Activated naive CD4-positive, alpha-beta T cell treated with anti-CD3 and anti-CD28 coated beads, Interleukin-2, amount 50 U/mL, for 16 hours (primary cell): ENCODE measurements around the gene CHST13.

Experiments
- DNase-seq: peaks from one replicate; pipeline ENCODE4 v3.0.0-alpha.2; 2020

CHST13 gene

DNA sequence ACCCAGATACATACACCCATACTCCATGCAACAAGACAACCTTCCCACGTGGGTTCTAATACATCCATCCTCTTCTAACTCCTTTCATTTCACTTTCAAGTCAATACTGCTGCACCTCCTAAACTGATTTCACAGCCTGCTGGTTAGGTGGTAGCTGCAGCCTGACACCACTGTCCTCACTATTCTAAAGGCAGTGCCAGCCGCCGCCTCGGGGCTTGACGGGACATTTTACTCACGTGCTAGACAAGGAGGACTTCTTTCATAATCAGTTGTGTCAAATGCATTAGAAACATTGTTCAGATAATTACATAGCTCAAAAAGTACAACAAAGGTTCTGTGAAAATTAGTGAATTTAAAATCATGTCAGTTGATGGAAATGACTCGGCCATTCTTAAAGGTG lies 12.7 kb upstream of the CHST13 start:
- no peak for DNase-seq

GRCh38 chr3:126512026-126512425 lies 11.9 kb upstream of the CHST13 start:
- no peak for DNase-seq

- no peak for DNase-seq
Observed at GRCh38 chr3:126512916-126513650, 10.9 kb upstream of the CHST13 start.

GRCh38 chr3:126514161-126514560 lies 9.8 kb upstream of the CHST13 start:
- DNase-seq: no peak

GRCh38 chr3:126515066-126515706 lies 8.8 kb upstream of the CHST13 start:
- DNase-seq: no peak

GRCh38 chr3:126516152-126516935 lies 7.6 kb upstream of the CHST13 start:
- no peak for DNase-seq

- DNase-seq: no peak
Observed at GRCh38 chr3:126516936-126517290, 7.0 kb upstream of the CHST13 start.

DNA sequence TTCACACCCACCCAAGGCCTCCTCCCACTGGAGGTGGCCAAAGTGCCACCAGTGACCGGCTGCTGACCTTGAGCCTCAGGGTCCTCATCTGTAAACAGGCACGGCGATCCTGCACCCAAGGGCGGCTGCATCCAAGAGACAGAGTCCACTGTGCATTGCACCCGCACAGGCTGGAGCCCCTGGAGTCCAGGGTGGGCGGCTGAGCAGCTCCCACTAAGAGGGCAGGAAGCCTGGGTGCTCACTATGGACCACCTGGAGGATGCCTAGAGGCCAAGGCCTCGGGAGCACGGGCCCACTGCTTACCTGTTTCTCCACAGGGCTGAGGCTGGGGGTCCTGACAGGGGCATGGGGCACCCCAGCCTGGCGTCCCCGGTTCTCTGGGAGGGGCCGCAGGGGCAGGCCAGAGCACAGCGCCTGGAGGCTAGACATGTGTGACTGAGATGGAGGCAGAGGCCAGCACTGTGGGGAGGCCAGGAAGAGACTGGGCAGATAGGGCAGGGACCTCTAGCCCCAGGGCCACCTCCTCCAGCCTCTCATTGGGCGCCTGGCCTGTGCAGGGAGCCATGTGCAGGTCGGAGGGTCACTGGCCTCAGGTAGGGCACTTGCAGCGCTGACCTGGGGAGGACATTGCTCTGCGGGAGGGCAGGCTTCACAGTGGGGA lies 6.5 kb upstream of the CHST13 start, which contains the start of gene UROC1:
TSS of gene UROC1 (minus strand) at position 483 of the 661 bp plus-strand sequence. CDS start at position 429, 54 bp downstream.
- no peak for DNase-seq

GRCh38 chr3:126517986-126518778 lies 5.8 kb upstream of the CHST13 start:
- no peak for DNase-seq

- DNase-seq: no peak
Observed at GRCh38 chr3:126518779-126519177, 5.2 kb upstream of the CHST13 start.

DNA sequence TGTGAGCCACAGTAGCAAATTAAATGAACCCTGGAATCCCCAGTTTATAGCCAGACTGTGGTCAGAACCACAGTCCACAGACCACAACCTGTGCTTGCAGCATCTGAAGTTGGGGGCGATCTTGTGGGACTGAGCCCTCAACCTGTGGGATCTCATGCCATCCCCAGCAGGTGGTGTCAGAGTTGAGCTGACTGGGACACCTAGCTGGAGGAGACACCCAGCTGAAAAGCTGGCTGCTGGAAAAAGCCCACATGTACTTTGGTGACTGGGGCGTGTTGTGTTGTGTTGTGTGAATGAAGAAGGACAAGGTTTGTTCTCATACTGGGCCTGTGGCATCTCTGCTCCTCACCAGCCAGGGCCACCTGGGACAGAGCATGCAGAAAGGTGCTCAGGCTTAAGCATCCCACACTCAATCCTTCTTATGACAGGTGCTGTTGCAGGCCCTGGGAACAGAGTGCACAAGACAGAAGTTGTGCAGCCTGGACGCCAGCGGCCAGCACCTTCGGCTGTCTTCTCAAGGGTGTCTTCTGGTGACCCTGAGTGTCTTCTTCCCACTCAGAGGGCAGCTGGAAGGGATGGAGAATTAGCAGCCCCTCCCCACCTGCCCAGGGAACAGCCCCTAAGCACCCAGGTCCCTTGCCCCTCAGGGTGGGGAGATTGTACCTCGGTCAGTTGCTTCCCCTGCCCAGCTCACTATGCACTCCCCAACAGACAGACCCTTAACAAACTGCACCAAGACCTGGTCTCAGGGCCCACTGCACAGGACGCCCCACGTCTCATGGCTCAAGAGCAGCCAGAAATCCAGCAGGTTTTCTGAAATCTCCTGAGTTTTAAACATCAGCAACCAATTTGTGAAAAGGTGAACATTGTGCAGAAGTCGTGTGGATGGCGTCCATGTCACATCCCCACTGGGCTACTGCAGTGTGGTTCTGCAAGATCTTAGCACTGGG lies 4.2 kb upstream of the CHST13 start:
- DNase-seq: no peak

DNA sequence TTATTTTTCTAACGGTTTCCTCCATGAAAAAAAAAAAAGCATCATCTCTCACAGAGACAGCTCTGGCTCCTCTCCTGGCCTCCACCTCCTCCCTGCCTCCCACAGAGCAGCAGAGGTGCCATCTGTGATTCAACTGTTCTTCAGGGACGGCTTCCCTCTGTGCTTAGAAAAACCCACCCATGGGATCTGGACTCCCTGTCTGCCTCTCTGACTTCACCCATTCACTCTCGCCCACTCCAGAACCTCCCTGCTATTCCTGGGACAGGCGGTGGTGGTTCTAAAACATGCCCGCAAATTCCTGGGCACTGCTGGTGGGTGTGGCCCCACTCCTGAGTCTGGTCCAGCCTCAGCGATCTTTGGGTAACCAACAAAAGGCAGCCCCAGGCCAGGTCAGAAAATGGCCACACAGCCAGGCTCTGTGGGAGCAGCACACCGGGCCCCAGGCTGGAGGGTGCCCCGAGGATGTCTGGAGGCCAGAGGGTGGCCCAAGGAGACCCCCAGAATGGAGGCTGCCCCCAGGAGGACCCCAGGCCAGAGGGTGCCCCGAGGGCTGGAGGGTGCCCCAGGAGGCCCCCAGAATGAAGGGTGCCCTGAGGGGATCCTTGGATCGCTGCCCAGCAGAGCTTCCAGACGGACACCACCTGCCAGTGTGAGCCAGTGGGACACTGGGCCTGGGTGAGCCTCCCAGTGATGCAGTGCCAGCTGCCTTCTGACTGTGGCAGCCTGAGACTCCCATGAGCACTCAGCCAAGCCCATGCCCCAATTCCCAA lies 2.6 kb upstream of the CHST13 start:
- no peak for DNase-seq

GRCh38 chr3:126522363-126522788 lies 1.6 kb upstream of the CHST13 start:
- DNase-seq: peak; percentile 23

DNA sequence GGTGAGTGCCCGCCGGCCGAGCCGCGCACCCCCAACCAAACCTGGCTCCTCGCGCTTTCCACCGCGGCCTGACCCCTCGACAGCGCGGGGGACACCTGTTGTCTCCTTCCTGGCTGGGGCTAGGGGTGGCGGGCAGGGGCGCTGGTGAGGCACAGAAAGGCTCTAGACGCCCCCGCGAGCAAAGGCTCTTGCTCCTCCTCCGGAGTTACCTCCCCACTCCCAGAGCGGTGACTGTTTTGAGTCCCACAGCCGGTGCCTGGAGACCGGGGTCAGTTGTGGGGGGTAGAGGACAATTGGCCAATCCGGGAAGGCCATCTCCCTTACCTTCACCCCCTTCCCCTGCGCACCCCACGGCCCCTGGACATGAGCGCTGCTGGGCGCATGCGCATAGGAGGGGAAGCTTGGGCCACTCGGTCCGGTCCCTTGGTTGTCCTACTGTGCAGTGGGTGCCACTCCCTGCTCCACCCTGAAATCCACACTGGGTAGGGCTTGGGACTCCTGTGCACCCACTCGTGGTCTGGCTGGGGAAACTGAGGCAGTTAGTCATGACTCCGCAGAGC lies 554 bp downstream of the CHST13 start:
- DNase-seq: no peak

GRCh38 chr3:126525091-126525852 lies 1.3 kb downstream of the CHST13 start:
- no peak for DNase-seq

DNA sequence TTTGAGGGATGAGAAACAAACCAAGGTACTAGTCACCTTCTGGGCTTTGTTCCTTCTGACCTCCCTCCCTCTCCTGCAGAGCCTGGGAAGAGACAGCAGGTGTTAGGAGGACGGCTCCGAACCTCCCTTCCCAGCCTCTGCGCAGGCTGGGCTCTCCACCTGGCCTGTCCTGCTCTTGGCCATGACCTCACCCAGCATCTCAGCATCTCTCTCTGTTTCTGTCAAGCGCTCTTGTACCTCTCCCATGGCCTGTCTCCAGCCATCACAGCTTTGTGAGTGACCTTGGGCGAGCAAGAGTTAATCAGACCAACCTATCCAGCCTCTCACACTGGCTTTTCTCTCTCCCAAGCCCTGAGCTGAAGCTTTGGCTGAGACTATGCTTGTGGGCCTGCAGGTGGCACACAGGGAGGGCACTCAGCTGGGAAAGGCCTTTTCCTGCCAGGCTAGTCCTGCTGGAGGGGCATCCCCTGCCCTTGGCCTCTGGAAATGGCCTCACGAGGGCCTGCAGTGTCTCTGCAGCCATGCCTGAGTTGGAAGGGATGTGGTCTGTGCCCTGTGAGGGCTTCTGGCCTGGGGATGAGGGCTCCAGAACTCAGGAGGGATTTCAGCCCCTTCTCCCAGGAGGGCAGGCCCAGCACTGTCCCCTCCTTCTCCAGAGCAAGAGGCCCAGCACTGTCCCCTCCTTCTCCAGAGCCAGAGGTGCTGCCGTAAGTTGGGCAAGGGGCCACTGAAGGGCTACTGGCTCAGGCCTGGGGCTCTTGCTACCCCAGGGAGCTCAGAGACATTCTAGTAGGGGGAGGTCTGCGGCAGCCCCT lies 2.1 kb downstream of the CHST13 start:
- no peak for DNase-seq

DNA sequence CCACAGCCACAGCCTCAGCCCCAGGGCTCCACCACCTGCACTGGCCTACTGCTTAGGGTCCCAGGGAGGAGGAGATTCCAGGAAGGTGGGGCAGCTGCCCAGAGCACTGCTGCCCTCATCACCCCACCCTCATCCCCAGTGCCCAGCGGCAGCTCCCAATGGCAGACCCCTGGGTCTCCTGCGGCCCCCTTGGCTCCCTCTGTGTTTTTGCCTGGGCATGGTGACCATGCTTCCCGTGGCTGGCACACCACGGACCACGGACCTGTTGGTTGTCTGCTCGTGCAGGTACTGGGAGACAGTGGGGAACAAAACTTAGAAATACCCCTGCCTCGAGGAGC lies 2.7 kb downstream of the CHST13 start:
- no peak for DNase-seq

- no peak for DNase-seq
Observed at GRCh38 chr3:126527006-126527405, 3.1 kb downstream of the CHST13 start.
